ENCODE data around the gene ERAP2. TPM values are rescaled to one million over a fixed set of nuclear protein-coding genes. Genes with fewer than 3 reads are reported as not detected.
A peak's percentile ranks its signal among the peaks of the same experiment; 100 is the strongest.

The ERAP2 gene
- total and polyA plus RNA-seq, 11 donors, result 0.99 to 30.5 (median 7.0) TPM

DNA sequence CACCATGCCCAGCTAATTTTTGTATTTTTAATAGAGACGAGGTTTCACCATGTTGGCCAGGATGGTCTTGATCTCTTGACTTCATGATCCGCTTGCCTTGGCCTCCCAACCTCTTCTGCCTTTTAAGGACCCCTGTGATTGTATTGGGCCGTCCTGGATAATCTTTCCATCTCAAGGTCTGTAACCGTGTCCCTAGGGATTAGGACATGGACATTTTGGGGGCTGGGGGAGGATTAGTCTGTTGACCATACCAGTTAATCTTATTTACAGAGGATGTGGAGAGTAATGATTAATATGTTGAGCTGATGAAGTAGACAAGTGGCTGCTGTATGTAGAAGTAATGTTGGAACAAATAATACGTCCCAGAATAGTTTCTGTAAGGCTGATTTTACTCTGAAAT is 82.7 kb downstream of the ERAP2 start:
- DNase-seq, result no peak
- intact Hi-C loops (cut with DNase I), result no loop called here
- H3K27ac ChIP-seq, result no peak overlapping the region

DNA sequence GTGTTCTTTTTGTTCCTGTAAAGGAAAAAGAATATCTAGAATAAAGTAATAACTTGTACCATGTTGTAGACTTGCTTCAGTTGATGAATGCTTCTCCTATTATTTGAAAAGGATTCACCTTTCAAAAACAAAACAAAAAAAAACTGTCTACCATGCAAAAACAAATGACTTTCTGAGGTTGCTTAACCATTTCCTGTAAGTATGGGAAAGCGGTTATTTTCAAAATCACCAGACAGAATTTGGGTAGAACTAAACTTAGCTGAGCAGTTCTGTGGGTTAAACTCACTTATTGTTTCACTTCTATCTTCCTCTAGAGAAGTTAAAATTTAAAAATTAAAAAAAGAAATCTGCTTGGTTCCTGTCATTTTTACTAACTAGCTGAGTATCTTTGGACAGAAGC is 84.8 kb downstream of the ERAP2 start:
- H3K4me3 ChIP-seq, result peak overlapping the region in 1 of 12 donors; percentile 15
- intact Hi-C loops (cut with DNase I), result no loop called here
- H3K27me3 ChIP-seq, result no peaks in the 10 kb centered on the region
- H3K27ac ChIP-seq, result peak overlapping the region in 1 of 12 donors; percentile 78
- no peak for ATAC-seq
- 63 to 77% (median 64%) methylated on average over 1 of the region's 1 CpG for WGBS, 4 donors
- H3K4me1 ChIP-seq, result peaks cover 0 to 74% (median 33%) of the 10 kb centered on the region in 12 donors
- no peak for TF ChIP-seq POLR2A (IDR thresholded peaks at IDR 0.05)
- TF ChIP-seq, protein P1, sequence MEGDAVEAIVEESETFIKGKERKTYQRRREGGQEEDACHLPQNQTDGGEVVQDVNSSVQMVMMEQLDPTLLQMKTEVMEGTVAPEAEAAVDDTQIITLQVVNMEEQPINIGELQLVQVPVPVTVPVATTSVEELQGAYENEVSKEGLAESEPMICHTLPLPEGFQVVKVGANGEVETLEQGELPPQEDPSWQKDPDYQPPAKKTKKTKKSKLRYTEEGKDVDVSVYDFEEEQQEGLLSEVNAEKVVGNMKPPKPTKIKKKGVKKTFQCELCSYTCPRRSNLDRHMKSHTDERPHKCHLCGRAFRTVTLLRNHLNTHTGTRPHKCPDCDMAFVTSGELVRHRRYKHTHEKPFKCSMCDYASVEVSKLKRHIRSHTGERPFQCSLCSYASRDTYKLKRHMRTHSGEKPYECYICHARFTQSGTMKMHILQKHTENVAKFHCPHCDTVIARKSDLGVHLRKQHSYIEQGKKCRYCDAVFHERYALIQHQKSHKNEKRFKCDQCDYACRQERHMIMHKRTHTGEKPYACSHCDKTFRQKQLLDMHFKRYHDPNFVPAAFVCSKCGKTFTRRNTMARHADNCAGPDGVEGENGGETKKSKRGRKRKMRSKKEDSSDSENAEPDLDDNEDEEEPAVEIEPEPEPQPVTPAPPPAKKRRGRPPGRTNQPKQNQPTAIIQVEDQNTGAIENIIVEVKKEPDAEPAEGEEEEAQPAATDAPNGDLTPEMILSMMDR (IDR thresholded peaks at IDR 0.05), result no peak
- no peaks in the 10 kb centered on the region for H3K36me3 ChIP-seq
- no peak for DNase-seq
- peaks cover 0 to 5% (median 0%) of the 10 kb centered on the region in 12 donors for H3K9me3 ChIP-seq

More for the DNA sequence above, 82.7 kb downstream of the ERAP2 start:
- Histone ChIP-seq H3K4me3 (no peak overlapping the region), H3K4me1 (peaks cover under 1 to 77% (median 34%) of the 10 kb centered on the region in 12 donors), H3K27me3 (no peaks in the 10 kb centered on the region), H3K36me3 (no peaks in the 10 kb centered on the region), H3K9me3 (peaks cover 0 to 5% (median 0%) of the 10 kb centered on the region in 12 donors)
- TF ChIP-seq POLR2A (IDR thresholded peaks at IDR 0.05), result no peak
- TF ChIP-seq, protein P1 (IDR thresholded peaks at IDR 0.05), result no peak
- 93 to 96% (median 94%) methylated on average over 5 of the region's 5 CpGs for WGBS, 4 donors
- ATAC-seq, result no peak

GRCh38 chr5:96962540-96962991 is 86.3 kb downstream of the ERAP2 start:
- intact Hi-C loops (cut with DNase I), result no loop called here
- Histone ChIP-seq H3K4me1 (peaks cover 0 to 64% (median 36%) of the 10 kb centered on the region in 12 donors), H3K4me3 (no peak overlapping the region), H3K27me3 (no peaks in the 10 kb centered on the region), H3K9me3 (peaks cover 0 to 5% (median 0%) of the 10 kb centered on the region in 12 donors), H3K36me3 (no peaks in the 10 kb centered on the region), H3K27ac (peak overlapping the region in 10 of 12 donors; percentile 14 to 69 (median 46))
- TF ChIP-seq, protein P1 (IDR thresholded peaks at IDR 0.05), result no peak
- no peak for TF ChIP-seq POLR2A (IDR thresholded peaks at IDR 0.05)
- DNase-seq (no peak), ATAC-seq (peak in 2 of 4 donors; percentile 3 to 7)
- WGBS, 4 donors, result 52 to 69% (median 66%) methylated on average over 4 of the region's 4 CpGs

GRCh38 chr5:96963267-96963666 is 87.0 kb downstream of the ERAP2 start:
- Histone ChIP-seq H3K27me3 (no peaks in the 10 kb centered on the region), H3K4me1 (peaks cover 0 to 64% (median 42%) of the 10 kb centered on the region in 12 donors), H3K9me3 (peaks cover 0 to 5% (median 0%) of the 10 kb centered on the region in 12 donors), H3K36me3 (no peaks in the 10 kb centered on the region), H3K4me3 (no peak overlapping the region), H3K27ac (peak overlapping the region in 10 of 12 donors; percentile 14 to 69 (median 46))
- intact Hi-C loops (cut with DNase I), result no loop called here
- ATAC-seq, result peak; percentile 62 to 92 (median 88)
- DNase-seq, result peak in 4 of 5 donors; percentile 73 to 82 (median 78)
- no peak for TF ChIP-seq POLR2A (IDR thresholded peaks at IDR 0.05)
- TF ChIP-seq, protein P1 (IDR thresholded peaks at IDR 0.05), result no peak
- WGBS, 4 donors, result 2 to 7% (median 3%) methylated on average over 3 of the region's 3 CpGs

Measured in heart left ventricle (tissue), 16 donors.